DND-41 (cell line): ENCODE results near the gene ZDHHC13.

ENCODE experiments used
- ATAC-seq: fragments of 200-7000 bp; cut with Tn5 transposase; 3 replicates; pipeline ENCODE4 v1.9.1; 2021; ENCODE audit warnings: low read depth; ENCODE audit not compliant: insufficient read depth
- DNase-seq: peaks from one replicate; pipeline ENCODE4 v3.0.0-alpha.2; 2020
- H2AFZ ChIP-seq: 2 replicates; pipeline ENCODE4 v1.6.0; 2012; ENCODE audit warnings: low read depth, low read length
- H3K27ac ChIP-seq: 2 replicates; pipeline ENCODE4 v1.5.1; 2012; ENCODE audit warnings: low read length, inconsistent platforms
- H3K27me3 ChIP-seq: fragments of 200-600 bp; sonication (generic); 2 replicates; pipeline ENCODE4 v1.6.0; 2012; ENCODE audit warnings: low read length, mild to moderate bottlenecking, inconsistent platforms; ENCODE audit not compliant: insufficient read depth, poor library complexity
- H3K36me3 ChIP-seq: 2 replicates; pipeline ENCODE4 v1.5.1; 2012; ENCODE audit warnings: low read length, inconsistent platforms; ENCODE audit not compliant: insufficient read depth
- H3K4me1 ChIP-seq: 2 replicates; pipeline ENCODE4 v1.5.1; 2012; ENCODE audit warnings: mild to moderate bottlenecking, low read length; ENCODE audit not compliant: insufficient read depth
- H3K4me2 ChIP-seq: 2 replicates; pipeline ENCODE4 v1.6.0; 2012; ENCODE audit warnings: mild to moderate bottlenecking, moderate library complexity, low read length, inconsistent platforms; ENCODE audit not compliant: insufficient read depth
- H3K4me3 ChIP-seq, 2 experiments: fragments of 200-600 bp in 1 of 2; shearing (Covaris generic) in 1 of 2; 2 replicates each; pipeline ENCODE4 v1.5.1; 2012 to 2016; ENCODE audit warnings: inconsistent platforms in 2 of 2, low read length in 2 of 2, mild to moderate bottlenecking in 2 of 2, low read depth in 1 of 2, moderate library complexity in 1 of 2
- H3K79me2 ChIP-seq: 2 replicates; pipeline ENCODE4 v1.6.0; 2012; ENCODE audit warnings: low read length, inconsistent platforms; ENCODE audit not compliant: insufficient read depth
- H3K9ac ChIP-seq: 2 replicates; pipeline ENCODE4 v1.6.0; 2012; ENCODE audit warnings: low read depth, mild to moderate bottlenecking, inconsistent platforms, low read length, moderate library complexity
- H3K9me3 ChIP-seq: 2 replicates; pipeline ENCODE4 v1.5.1; 2012; ENCODE audit warnings: low read length, moderate library complexity, mild to moderate bottlenecking, inconsistent platforms; ENCODE audit not compliant: insufficient read depth, severe bottlenecking
- H4K20me1 ChIP-seq: 2 replicates; pipeline ENCODE4 v1.6.0; 2012; ENCODE audit warnings: low read length; ENCODE audit not compliant: insufficient read depth
- EZH2 ChIP-seq: IDR thresholded peaks from 3 replicates; pipeline ENCODE4 v1.6.1; 2012; ENCODE audit warnings: borderline replicate concordance, low read depth, mild to moderate bottlenecking, moderate library complexity, low read length, inconsistent platforms; ENCODE audit not compliant: severe bottlenecking
- TF ChIP-seq, protein P1 (sequence below): IDR thresholded peaks from 2 replicates; pipeline ENCODE4 v1.5.1; 2012; ENCODE audit warnings: borderline replicate concordance, low read length, moderate library complexity, mild to moderate bottlenecking; ENCODE audit not compliant: poor library complexity, severe bottlenecking; ENCODE audit errors: extremely low read depth

The ZDHHC13 gene

DNA sequence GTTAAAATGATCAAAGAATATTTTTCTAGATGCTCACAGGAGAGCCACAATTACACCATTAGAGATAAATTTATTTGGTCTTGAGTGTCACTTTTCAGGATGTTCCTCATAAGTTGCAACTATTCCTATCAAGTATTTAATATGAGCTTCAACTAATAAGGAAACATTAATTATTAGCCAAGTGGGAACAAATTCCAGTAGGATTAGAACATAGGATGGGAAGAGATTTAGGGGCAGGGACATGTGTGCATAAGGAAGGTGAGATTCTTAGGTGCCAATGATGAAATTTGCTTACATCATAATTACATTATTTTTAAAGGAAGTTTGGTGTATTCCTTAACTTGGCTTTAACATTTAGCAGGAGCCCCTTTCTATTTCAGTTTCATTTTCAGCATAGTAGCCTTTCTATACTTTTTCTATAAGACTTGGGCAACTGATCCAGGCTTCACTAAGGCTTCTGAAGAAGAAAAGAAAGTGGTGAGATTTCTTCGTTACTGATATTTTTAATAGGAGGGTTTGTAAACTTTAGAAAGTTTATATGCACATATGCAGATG lies 46.1 kb downstream of the ZDHHC13 start:
- Histone ChIP-seq H3K9me3 (no peaks in the 10 kb centered on the region), H3K27me3 (no peaks in the 10 kb centered on the region)

DNA sequence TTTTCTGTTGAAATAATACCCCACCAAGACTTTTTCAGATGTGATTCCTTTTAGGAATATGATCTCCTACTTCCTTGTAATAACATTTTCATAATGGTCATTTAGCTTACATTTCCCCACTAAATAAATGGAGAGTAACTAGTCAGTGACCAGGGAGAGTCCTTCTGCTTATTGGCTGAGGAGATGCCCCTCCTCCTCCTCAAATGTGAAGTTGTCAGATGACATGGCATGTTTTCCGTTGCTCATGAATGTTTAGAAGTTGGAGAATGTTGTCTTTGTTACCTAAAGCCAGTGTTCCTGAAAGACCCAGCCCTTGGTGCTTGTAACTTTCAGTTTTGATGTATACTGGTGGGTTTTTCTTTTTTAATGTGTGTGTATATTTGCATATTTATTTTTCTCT lies 46.6 kb downstream of the ZDHHC13 start:
- no peaks in the 10 kb centered on the region for H3K79me2 ChIP-seq
- no peak overlapping the region for H3K9ac ChIP-seq
- no peak overlapping the region for H2AFZ ChIP-seq
- no peak overlapping the region for H3K4me2 ChIP-seq
- no peaks in the 10 kb centered on the region for H3K9me3 ChIP-seq
- no peaks in the 10 kb centered on the region for H3K4me1 ChIP-seq
- TF ChIP-seq, protein P1, sequence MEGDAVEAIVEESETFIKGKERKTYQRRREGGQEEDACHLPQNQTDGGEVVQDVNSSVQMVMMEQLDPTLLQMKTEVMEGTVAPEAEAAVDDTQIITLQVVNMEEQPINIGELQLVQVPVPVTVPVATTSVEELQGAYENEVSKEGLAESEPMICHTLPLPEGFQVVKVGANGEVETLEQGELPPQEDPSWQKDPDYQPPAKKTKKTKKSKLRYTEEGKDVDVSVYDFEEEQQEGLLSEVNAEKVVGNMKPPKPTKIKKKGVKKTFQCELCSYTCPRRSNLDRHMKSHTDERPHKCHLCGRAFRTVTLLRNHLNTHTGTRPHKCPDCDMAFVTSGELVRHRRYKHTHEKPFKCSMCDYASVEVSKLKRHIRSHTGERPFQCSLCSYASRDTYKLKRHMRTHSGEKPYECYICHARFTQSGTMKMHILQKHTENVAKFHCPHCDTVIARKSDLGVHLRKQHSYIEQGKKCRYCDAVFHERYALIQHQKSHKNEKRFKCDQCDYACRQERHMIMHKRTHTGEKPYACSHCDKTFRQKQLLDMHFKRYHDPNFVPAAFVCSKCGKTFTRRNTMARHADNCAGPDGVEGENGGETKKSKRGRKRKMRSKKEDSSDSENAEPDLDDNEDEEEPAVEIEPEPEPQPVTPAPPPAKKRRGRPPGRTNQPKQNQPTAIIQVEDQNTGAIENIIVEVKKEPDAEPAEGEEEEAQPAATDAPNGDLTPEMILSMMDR: no peak
- no peak for TF ChIP-seq EZH2
- no peak overlapping the region for H3K27ac ChIP-seq
- DNase-seq (no peak), ATAC-seq (no peak)
- H4K20me1 ChIP-seq: no peaks in the 10 kb centered on the region
- H3K4me3 ChIP-seq: no peak overlapping the region
- peaks cover 56% of the 10 kb centered on the region for H3K36me3 ChIP-seq
- no peaks in the 10 kb centered on the region for H3K27me3 ChIP-seq

More for the DNA sequence above, 46.1 kb downstream of the ZDHHC13 start:
- no peak for DNase-seq
- H3K36me3 ChIP-seq: peaks cover 51% of the 10 kb centered on the region
- no peak for ATAC-seq
- no peak overlapping the region for H3K4me2 ChIP-seq
- no peak overlapping the region for H3K9ac ChIP-seq
- TF ChIP-seq, protein P1: no peak
- no peak for TF ChIP-seq EZH2
- H3K4me3 ChIP-seq: no peak overlapping the region
- H2AFZ ChIP-seq: no peak overlapping the region
- no peaks in the 10 kb centered on the region for H4K20me1 ChIP-seq
- H3K4me1 ChIP-seq: no peaks in the 10 kb centered on the region
- no peak overlapping the region for H3K27ac ChIP-seq
- no peaks in the 10 kb centered on the region for H3K79me2 ChIP-seq

DNA sequence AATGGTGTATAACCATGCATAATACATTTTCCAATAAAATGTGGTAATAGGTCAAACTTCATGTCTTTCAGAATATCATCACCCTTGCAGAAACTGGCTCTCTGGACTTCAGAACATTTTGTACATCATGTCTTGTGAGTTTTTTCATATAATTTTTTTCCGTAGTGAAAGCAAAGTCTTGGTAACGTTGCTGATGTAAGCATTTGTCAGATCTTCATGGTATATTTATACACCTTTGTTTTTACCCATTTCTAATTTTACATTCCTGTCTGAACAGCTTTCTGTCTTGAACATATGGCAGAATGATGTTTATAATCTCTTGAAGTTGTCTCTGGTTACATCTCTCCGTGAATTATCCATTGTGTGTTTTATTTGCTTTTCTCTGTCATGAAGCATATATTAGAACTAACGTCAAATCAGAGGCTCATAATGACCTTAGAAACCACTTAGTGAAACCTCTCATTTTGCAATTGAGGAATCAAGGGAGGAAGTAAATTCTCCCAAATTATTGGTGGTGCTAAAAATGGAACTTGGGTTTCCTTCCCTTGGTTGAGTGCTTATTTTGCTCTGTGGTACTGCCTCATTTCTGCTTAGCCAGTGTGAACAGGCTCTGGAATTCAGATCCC lies 47.4 kb downstream of the ZDHHC13 start:
- no peak overlapping the region for H3K9ac ChIP-seq
- H3K9me3 ChIP-seq: no peaks in the 10 kb centered on the region
- H2AFZ ChIP-seq: no peak overlapping the region
- no peak overlapping the region for H3K4me3 ChIP-seq
- H3K27ac ChIP-seq: no peak overlapping the region
- no peak overlapping the region for H3K4me2 ChIP-seq
- no peaks in the 10 kb centered on the region for H3K27me3 ChIP-seq
- no peaks in the 10 kb centered on the region for H4K20me1 ChIP-seq
- TF ChIP-seq, protein P1: no peak
- TF ChIP-seq EZH2: no peak
- no peaks in the 10 kb centered on the region for H3K4me1 ChIP-seq
- no peaks in the 10 kb centered on the region for H3K79me2 ChIP-seq
- H3K36me3 ChIP-seq: peaks cover 53% of the 10 kb centered on the region
- DNase-seq (no peak), ATAC-seq (no peak)

DNA sequence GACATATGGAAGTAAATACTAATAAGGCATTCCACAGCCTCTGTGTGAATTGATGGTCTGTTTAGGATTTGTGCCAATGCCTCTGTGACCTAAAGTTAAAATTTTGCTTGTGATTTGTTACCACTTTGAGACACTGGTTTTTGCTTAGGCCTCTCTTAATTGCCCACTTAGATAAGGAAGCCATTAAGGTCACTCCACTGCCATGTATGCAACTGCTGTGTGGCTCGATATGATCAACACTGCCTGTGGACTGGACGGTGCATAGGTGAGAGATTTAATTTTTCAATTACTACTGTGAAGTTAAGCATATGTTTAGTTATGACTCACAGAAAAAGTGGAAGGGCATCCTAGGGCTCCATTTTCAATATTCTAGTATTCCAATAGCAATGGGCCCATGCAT lies 47.9 kb downstream of the ZDHHC13 start:
- Histone ChIP-seq H3K9me3 (no peaks in the 10 kb centered on the region), H3K36me3 (peaks cover 52% of the 10 kb centered on the region), H4K20me1 (no peaks in the 10 kb centered on the region), H2AFZ (no peak overlapping the region), H3K4me2 (no peak overlapping the region), H3K27ac (no peak overlapping the region), H3K4me3 (no peak overlapping the region), H3K27me3 (no peaks in the 10 kb centered on the region), H3K9ac (no peak overlapping the region), H3K4me1 (no peaks in the 10 kb centered on the region), H3K79me2 (no peaks in the 10 kb centered on the region)
- no peak for DNase-seq
- ATAC-seq: no peak
- TF ChIP-seq EZH2: no peak
- TF ChIP-seq, protein P1: no peak
